WTC11 (cell line): ENCODE data around the gene MICA. TPM values are rescaled to one million over a fixed set of nuclear protein-coding genes. Genes with fewer than 3 reads are reported as not detected.

ENCODE experiments used
- ATAC-seq: fragments of 200-7000 bp; cut with Tn5 transposase; 2 replicates; pipeline ENCODE4 v1.10.0; 2021; ENCODE audit warnings: mild to moderate bottlenecking, moderate library complexity
- CTCF ChIA-PET: fragments of 300-600 bp; sonication (Branson Sonifier 250); formaldehyde crosslinking; loops from one replicate; lab custom pipeline; 2021; ENCODE audit warnings: antibody characterized with exemption; lab: Charles Lee
- POLR2A ChIA-PET: fragments of 350-600 bp; sonication (Branson Sonifier 250); formaldehyde crosslinking; loops from one replicate; lab custom pipeline; 2021; ENCODE audit warnings: antibody characterized with exemption; lab: Charles Lee
- DNase-seq: peaks from one replicate; pipeline ENCODE4 v3.0.0; 2021; ENCODE audit warnings: low spot score
- H3K27ac Mint-ChIP-seq: 2 replicates; pipeline ENCODE4 v1.8.0; 2021; ENCODE audit warnings: mixed read lengths
- H3K27me3 Mint-ChIP-seq: 2 replicates; pipeline ENCODE4 v1.8.0; 2021; ENCODE audit warnings: low read depth, mild to moderate bottlenecking, moderate library complexity, mixed read lengths
- H3K36me3 Mint-ChIP-seq: 2 replicates; pipeline ENCODE4 v1.8.0; 2021; ENCODE audit warnings: mixed read lengths
- H3K4me1 Mint-ChIP-seq: 2 replicates; pipeline ENCODE4 v1.8.0; 2022; ENCODE audit warnings: mixed read lengths
- H3K4me3 Mint-ChIP-seq: 2 replicates; pipeline ENCODE4 v1.8.0; 2021; ENCODE audit warnings: mild to moderate bottlenecking, moderate library complexity, mixed read lengths
- H3K9me3 Mint-ChIP-seq: 2 replicates; pipeline ENCODE4 v1.8.0; 2021; ENCODE audit warnings: mixed read lengths
- ATF6 ChIP-seq: sonication (generic); formaldehyde crosslinking; IDR thresholded peaks from 2 replicates; pipeline ENCODE4 v1.8.1; 2023; ENCODE audit warnings: mild to moderate bottlenecking, missing genetic modification reagents
- CBFB ChIP-seq: sonication (generic); formaldehyde crosslinking; IDR thresholded peaks from 2 replicates; pipeline ENCODE4 v1.8.1; 2022; ENCODE audit warnings: mild to moderate bottlenecking, low read depth, missing genetic modification reagents
- FOXK1 ChIP-seq: sonication (generic); formaldehyde crosslinking; IDR thresholded peaks from 2 replicates; pipeline ENCODE4 v1.8.0; 2022; ENCODE audit warnings: mild to moderate bottlenecking, moderate library complexity, missing genetic modification reagents
- GRHL2 ChIP-seq: fragments of 250-450 bp; sonication (Bioruptor Pico); IDR thresholded peaks from 2 replicates; pipeline ENCODE4 v1.8.0; 2022; ENCODE audit warnings: mild to moderate bottlenecking, moderate library complexity; ENCODE audit not compliant: insufficient replicate concordance, severe bottlenecking
- JUN ChIP-seq: sonication (generic); formaldehyde crosslinking; IDR thresholded peaks from 2 replicates; pipeline ENCODE4 v1.8.0; 2023; ENCODE audit warnings: mild to moderate bottlenecking, missing genetic modification reagents
- NFE2L1 ChIP-seq: sonication (generic); formaldehyde crosslinking; IDR thresholded peaks from 2 replicates; pipeline ENCODE4 v1.8.1; 2023; ENCODE audit warnings: missing genetic modification reagents
- NFYB ChIP-seq: sonication (generic); formaldehyde crosslinking; conservative IDR thresholded peaks from 2 replicates; pipeline ENCODE4 v1.8.0; 2022; ENCODE audit warnings: low read depth, missing genetic modification reagents
- SP1 ChIP-seq: sonication (generic); formaldehyde crosslinking; conservative IDR thresholded peaks from 2 replicates; pipeline ENCODE4 v1.8.1; 2022; ENCODE audit warnings: missing genetic modification reagents
- ZMAT4 ChIP-seq: fragments of 250-450 bp; sonication (Bioruptor Pico); IDR thresholded peaks from 2 replicates; pipeline ENCODE4 v1.9.0; 2021; ENCODE audit warnings: mild to moderate bottlenecking
- ZNF396 ChIP-seq: fragments of 250-450 bp; sonication (Bioruptor Pico); IDR thresholded peaks from 2 replicates; pipeline ENCODE4 v1.8.0; 2021; ENCODE audit warnings: mild to moderate bottlenecking, moderate library complexity, borderline replicate concordance
- ZNF425 ChIP-seq: fragments of 250-450 bp; sonication (Bioruptor Pico); conservative IDR thresholded peaks from 2 replicates; pipeline ENCODE4 v1.9.0; 2021; ENCODE audit warnings: mild to moderate bottlenecking
- ZNF512 ChIP-seq: sonication (generic); formaldehyde crosslinking; IDR thresholded peaks from 2 replicates; pipeline ENCODE4 v1.8.1; 2022; ENCODE audit warnings: missing genetic modification reagents, borderline replicate concordance
- total RNA-seq: library from RNA; stranded (reverse); gene quantifications from 3 replicates; pipeline ENCODE4 v1.2.3, GENCODE V29; 2021
- TF ChIP-seq, protein P1 (sequence below): sonication (generic); formaldehyde crosslinking; IDR thresholded peaks from 2 replicates; pipeline ENCODE4 v1.8.1; 2022; ENCODE audit warnings: low read depth, missing genetic modification reagents, borderline replicate concordance
- TF ChIP-seq, protein P2 (sequence below): sonication (generic); formaldehyde crosslinking; IDR thresholded peaks from 2 replicates; pipeline ENCODE4 v1.8.0; 2022; ENCODE audit warnings: missing genetic modification reagents
- TF ChIP-seq, protein P3 (sequence below): fragments of 250-450 bp; sonication (Bioruptor Pico); IDR thresholded peaks from 2 replicates; pipeline ENCODE4 v1.9.0; 2021; ENCODE audit warnings: moderate library complexity, mild to moderate bottlenecking, inconsistent platforms, borderline replicate concordance
- TF ChIP-seq, protein P4 (sequence below): sonication (generic); formaldehyde crosslinking; IDR thresholded peaks from 2 replicates; pipeline ENCODE4 v1.8.0; 2023; ENCODE audit warnings: mild to moderate bottlenecking, missing genetic modification reagents
- TF ChIP-seq, protein P5 (sequence below): sonication (generic); formaldehyde crosslinking; IDR thresholded peaks from 2 replicates; pipeline ENCODE4 v1.8.0; 2022; ENCODE audit warnings: mild to moderate bottlenecking, missing genetic modification reagents

Gene MICA
- total RNA-seq, 1 experiment from 2014 or later: 12.9 TPM

- DNase-seq (no peak), ATAC-seq (no peak)
- no peaks in the 10 kb centered on the region; the same call in 1 of the 2 replicates for H3K9me3 Mint-ChIP-seq
- ChIA-PET CTCF (no interaction called here), POLR2A (interaction anchor here (1.0 kb wide), 1 partner anchor 13 kb away, joined by 3 read pairs; the partner anchor contains the start of gene MICA)
- H3K4me1 Mint-ChIP-seq: no peaks in the 10 kb centered on the region
- H3K27me3 Mint-ChIP-seq: no peaks in the 10 kb centered on the region
- TF ChIP-seq FOXK1 (CRISPR knock-in tag) (no peak), GRHL2 (CRISPR knock-in tag) (no peak), CBFB (CRISPR knock-in tag) (no peak), ATF6 (CRISPR knock-in tag) (no peak), NFYB (CRISPR knock-in tag) (no peak), SP1 (CRISPR knock-in tag) (no peak), ZNF396 (CRISPR knock-in tag) (no peak), NFE2L1 (CRISPR knock-in tag) (no peak), JUN (no peak), ZNF512 (CRISPR knock-in tag) (no peak), ZNF425 (CRISPR knock-in tag) (no peak), ZMAT4 (CRISPR knock-in tag) (no peak)
- TF ChIP-seq, protein P1, sequence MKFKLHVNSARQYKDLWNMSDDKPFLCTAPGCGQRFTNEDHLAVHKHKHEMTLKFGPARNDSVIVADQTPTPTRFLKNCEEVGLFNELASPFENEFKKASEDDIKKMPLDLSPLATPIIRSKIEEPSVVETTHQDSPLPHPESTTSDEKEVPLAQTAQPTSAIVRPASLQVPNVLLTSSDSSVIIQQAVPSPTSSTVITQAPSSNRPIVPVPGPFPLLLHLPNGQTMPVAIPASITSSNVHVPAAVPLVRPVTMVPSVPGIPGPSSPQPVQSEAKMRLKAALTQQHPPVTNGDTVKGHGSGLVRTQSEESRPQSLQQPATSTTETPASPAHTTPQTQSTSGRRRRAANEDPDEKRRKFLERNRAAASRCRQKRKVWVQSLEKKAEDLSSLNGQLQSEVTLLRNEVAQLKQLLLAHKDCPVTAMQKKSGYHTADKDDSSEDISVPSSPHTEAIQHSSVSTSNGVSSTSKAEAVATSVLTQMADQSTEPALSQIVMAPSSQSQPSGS (CRISPR knock-in tag): no peak
- TF ChIP-seq, protein P2, sequence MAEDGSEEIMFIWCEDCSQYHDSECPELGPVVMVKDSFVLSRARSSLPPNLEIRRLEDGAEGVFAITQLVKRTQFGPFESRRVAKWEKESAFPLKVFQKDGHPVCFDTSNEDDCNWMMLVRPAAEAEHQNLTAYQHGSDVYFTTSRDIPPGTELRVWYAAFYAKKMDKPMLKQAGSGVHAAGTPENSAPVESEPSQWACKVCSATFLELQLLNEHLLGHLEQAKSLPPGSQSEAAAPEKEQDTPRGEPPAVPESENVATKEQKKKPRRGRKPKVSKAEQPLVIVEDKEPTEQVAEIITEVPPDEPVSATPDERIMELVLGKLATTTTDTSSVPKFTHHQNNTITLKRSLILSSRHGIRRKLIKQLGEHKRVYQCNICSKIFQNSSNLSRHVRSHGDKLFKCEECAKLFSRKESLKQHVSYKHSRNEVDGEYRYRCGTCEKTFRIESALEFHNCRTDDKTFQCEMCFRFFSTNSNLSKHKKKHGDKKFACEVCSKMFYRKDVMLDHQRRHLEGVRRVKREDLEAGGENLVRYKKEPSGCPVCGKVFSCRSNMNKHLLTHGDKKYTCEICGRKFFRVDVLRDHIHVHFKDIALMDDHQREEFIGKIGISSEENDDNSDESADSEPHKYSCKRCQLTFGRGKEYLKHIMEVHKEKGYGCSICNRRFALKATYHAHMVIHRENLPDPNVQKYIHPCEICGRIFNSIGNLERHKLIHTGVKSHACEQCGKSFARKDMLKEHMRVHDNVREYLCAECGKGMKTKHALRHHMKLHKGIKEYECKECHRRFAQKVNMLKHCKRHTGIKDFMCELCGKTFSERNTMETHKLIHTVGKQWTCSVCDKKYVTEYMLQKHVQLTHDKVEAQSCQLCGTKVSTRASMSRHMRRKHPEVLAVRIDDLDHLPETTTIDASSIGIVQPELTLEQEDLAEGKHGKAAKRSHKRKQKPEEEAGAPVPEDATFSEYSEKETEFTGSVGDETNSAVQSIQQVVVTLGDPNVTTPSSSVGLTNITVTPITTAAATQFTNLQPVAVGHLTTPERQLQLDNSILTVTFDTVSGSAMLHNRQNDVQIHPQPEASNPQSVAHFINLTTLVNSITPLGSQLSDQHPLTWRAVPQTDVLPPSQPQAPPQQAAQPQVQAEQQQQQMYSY: no peak
- TF ChIP-seq, protein P3, sequence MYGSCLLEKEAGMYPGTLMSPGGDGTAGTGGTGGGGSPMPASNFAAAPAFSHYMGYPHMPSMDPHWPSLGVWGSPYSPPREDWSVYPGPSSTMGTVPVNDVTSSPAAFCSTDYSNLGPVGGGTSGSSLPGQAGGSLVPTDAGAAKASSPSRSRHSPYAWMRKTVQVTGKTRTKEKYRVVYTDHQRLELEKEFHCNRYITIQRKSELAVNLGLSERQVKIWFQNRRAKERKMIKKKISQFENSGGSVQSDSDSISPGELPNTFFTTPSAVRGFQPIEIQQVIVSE (CRISPR knock-in tag): no peak
- TF ChIP-seq, protein P4, sequence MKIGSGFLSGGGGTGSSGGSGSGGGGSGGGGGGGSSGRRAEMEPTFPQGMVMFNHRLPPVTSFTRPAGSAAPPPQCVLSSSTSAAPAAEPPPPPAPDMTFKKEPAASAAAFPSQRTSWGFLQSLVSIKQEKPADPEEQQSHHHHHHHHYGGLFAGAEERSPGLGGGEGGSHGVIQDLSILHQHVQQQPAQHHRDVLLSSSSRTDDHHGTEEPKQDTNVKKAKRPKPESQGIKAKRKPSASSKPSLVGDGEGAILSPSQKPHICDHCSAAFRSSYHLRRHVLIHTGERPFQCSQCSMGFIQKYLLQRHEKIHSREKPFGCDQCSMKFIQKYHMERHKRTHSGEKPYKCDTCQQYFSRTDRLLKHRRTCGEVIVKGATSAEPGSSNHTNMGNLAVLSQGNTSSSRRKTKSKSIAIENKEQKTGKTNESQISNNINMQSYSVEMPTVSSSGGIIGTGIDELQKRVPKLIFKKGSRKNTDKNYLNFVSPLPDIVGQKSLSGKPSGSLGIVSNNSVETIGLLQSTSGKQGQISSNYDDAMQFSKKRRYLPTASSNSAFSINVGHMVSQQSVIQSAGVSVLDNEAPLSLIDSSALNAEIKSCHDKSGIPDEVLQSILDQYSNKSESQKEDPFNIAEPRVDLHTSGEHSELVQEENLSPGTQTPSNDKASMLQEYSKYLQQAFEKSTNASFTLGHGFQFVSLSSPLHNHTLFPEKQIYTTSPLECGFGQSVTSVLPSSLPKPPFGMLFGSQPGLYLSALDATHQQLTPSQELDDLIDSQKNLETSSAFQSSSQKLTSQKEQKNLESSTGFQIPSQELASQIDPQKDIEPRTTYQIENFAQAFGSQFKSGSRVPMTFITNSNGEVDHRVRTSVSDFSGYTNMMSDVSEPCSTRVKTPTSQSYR (CRISPR knock-in tag): no peak
- TF ChIP-seq, protein P5, sequence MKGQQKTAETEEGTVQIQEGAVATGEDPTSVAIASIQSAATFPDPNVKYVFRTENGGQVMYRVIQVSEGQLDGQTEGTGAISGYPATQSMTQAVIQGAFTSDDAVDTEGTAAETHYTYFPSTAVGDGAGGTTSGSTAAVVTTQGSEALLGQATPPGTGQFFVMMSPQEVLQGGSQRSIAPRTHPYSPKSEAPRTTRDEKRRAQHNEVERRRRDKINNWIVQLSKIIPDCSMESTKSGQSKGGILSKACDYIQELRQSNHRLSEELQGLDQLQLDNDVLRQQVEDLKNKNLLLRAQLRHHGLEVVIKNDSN (CRISPR knock-in tag): no peak
- H3K36me3 Mint-ChIP-seq: peaks cover 45% of the 10 kb centered on the region
- no peak overlapping the region for H3K4me3 Mint-ChIP-seq
- H3K27ac Mint-ChIP-seq: no peak overlapping the region
These were observed 13.1 kb downstream of the MICA start for GRCh38 chr6:31416394-31417014.
